ENCODE results near the gene TSEN15.

TSEN15 gene

DNA sequence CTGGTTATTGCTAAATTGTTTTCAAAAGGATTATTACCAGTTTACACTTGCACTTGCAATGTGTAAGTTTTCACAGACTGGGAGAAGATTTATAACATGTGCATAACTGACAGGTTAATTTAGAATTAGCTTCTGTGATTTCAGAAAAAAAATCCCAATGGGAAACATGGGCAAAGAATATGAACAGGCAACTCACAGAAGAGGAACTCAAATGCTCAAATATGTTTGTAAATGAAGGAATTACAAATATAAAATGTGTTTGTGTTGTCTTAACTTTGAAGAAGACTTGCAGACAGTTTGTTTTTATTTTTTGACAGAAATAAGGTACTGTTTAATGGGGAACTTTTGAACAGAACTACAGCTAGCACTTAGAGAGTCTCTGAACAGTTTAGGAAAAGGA lies 8.4 kb downstream of the TSEN15 start:
- no peak overlapping the region for H3K27ac ChIP-seq (ENCODE audit: low read length)
- H3K27me3 ChIP-seq (ENCODE audit: insufficient read depth, low read length), result no peaks in the 10 kb centered on the region
- no peak overlapping the region for H3K9ac ChIP-seq (ENCODE audit: low read depth, low read length)
- 0 out of 2 replicates have a peak, but pooled peaks cover 2% of the 10 kb centered on the region for H3K9me3 ChIP-seq (ENCODE audit: insufficient read depth, low read depth, low read length)
- peaks cover 15% of the 10 kb centered on the region for H3K36me3 ChIP-seq (ENCODE audit: insufficient read depth, low read depth, low read length)
- H3K4me1 ChIP-seq (ENCODE audit: insufficient read depth, low read length), result peaks cover 30% of the 10 kb centered on the region
- H3K4me3 ChIP-seq (ENCODE audit: low read length), result no peak overlapping the region

DNA sequence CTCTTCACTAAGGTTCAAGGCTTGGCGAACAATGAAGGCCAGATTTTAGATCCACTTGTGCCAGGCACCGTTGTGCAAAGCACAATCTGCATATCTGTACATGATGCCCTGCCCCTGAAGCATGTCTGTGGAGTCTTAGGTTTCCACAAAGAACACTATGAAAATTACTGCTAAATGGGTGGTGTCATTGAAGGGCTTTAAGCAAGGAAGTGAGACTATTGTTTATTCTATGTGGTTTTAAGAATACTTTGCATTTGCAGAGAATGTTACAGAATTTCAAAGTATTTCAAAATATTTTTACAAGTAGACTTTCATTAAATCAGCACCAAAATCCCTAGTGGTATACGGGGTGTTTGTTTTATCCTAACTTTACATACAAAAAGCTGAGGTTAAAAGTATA lies 8.8 kb downstream of the TSEN15 start:
- Histone ChIP-seq H3K9ac (ENCODE audit: low read depth, low read length) (no peak overlapping the region), H3K4me1 (ENCODE audit: insufficient read depth, low read length) (peaks cover 30% of the 10 kb centered on the region), H3K36me3 (ENCODE audit: insufficient read depth, low read depth, low read length) (peaks cover 13% of the 10 kb centered on the region), H3K27me3 (ENCODE audit: insufficient read depth, low read length) (no peaks in the 10 kb centered on the region), H3K4me3 (ENCODE audit: low read length) (no peak overlapping the region), H3K27ac (ENCODE audit: low read length) (no peak overlapping the region), H3K9me3 (ENCODE audit: insufficient read depth, low read depth, low read length) (0 out of 2 replicates have a peak, but pooled peaks cover 2% of the 10 kb centered on the region)

DNA sequence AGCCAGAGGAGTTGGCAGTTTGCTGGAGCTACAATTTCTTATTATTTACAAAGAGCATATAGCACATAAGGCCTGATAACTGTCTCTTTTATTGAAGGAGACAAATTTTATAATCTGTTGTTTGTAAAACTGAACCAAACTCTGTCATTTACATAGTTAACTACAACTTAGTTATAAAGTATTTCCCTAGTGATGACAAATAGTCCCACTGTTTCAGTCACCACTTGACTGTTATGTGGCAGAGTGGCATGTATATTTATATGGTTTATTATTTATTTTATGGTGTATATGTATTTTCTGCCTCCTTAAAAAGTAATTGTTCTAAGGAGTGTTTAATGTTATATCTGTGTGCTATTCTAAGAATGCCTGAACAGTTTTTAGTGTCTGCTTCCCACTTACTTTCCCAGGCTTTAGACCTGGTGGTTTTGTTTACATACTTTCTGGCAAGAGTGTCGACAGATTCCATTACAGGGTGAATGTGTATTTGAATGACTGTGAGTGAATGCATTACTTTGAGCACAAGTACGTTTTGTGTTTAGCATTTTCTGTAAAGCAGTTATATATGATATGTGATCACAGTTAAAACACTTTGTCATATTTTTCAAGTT lies 10.0 kb downstream of the TSEN15 start:
- Histone ChIP-seq H3K4me1 (ENCODE audit: insufficient read depth, low read length) (peaks cover 35% of the 10 kb centered on the region), H3K9me3 (ENCODE audit: insufficient read depth, low read depth, low read length) (0 out of 2 replicates have a peak, but pooled peaks cover 2% of the 10 kb centered on the region), H3K4me3 (ENCODE audit: low read length) (no peak overlapping the region), H3K9ac (ENCODE audit: low read depth, low read length) (no peak overlapping the region), H3K27me3 (ENCODE audit: insufficient read depth, low read length) (no peaks in the 10 kb centered on the region), H3K27ac (ENCODE audit: low read length) (no peak overlapping the region), H3K36me3 (ENCODE audit: insufficient read depth, low read depth, low read length) (peaks cover 10% of the 10 kb centered on the region; the same call in 1 of the 2 replicates)

DNA sequence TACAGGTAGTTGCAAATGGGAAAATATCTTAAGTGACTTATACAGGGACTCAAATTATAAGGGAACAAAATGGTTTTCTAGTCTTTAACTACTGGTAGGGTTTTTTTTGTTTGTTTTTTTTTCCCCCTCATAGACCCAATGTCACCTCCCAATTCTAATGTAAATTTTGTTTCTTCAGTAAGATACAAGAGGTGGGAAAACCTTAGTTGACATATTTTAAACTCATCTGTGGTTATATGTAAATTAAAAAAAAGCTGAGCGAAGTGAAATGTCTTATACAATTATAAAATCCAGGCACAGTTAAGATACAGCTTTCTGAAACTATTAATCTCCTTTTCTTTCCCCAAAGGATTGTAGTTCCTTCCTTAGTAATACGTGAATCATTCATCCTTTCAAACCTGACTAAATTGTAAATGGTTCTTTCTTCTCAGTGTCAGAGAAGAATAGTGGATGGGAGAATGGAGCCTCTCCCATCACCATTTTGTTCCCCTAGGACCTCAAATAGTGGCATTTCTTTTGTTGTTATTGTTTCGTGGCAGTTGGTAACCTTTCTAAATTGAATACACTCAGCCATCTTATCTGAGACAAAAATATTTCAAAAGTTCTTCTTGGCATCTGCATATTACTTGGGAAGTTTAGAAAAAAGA lies 11.2 kb downstream of the TSEN15 start:
- no peak overlapping the region for H3K27ac ChIP-seq (ENCODE audit: low read length)
- peaks cover 10% of the 10 kb centered on the region; the same call in 1 of the 2 replicates for H3K36me3 ChIP-seq (ENCODE audit: insufficient read depth, low read depth, low read length)
- H3K9ac ChIP-seq (ENCODE audit: low read depth, low read length), result no peak overlapping the region

DNA sequence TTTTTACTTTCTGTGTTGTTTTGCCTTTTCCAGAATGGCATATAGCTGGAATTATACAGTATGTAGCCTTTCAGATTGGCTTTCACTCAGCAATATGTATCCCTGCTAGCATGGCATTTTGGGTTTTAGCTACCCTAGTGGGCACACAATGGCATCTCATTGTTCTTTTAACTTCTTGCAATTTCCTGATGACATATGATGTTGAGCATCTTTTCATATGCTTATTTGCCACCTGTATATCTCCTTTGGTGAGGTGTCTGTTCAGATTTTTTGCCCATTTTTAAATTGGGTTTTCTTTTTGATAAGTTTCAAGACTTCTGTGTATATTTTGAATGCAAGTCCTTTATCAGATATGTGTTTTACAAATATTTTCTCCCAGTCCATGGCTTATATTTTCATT lies 14.0 kb downstream of the TSEN15 start:
- H3K9me3 ChIP-seq (ENCODE audit: insufficient read depth, low read depth, low read length), result no peaks in the 10 kb centered on the region
- H3K36me3 ChIP-seq (ENCODE audit: insufficient read depth, low read depth, low read length), result no peaks in the 10 kb centered on the region
- H3K4me3 ChIP-seq (ENCODE audit: low read length), result no peak overlapping the region
- H3K9ac ChIP-seq (ENCODE audit: low read depth, low read length), result no peak overlapping the region
- H3K27ac ChIP-seq (ENCODE audit: low read length), result no peak overlapping the region
- no peaks in the 10 kb centered on the region for H3K27me3 ChIP-seq (ENCODE audit: insufficient read depth, low read length)
- peaks cover 47% of the 10 kb centered on the region for H3K4me1 ChIP-seq (ENCODE audit: insufficient read depth, low read length)

More for the DNA sequence above, 11.2 kb downstream of the TSEN15 start:
- H3K9me3 ChIP-seq (ENCODE audit: insufficient read depth, low read depth, low read length), result 0 out of 2 replicates have a peak, but pooled peaks cover 2% of the 10 kb centered on the region
- no peak overlapping the region for H3K4me3 ChIP-seq (ENCODE audit: low read length)
- H3K27me3 ChIP-seq (ENCODE audit: insufficient read depth, low read length), result no peaks in the 10 kb centered on the region
- H3K4me1 ChIP-seq (ENCODE audit: insufficient read depth, low read length), result peaks cover 32% of the 10 kb centered on the region

DNA sequence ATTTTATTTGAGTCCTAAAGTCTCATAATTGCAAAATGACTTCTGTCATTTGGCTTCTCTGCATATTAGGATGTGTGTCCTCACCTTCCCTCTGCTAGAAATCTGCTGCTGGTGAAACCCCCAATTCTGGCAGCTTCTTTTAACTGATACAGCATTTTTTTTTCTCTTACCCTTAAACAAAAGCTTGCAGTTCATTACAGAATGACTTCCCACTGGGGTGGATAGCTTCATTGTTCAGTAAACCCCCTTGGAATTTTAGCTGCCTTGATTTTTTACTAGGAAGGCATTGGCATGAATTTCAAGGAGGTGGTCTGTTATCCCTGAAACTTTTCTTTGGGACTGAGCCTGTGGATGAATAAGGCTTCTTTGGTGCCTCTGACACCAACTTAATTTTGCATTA lies 16.8 kb downstream of the TSEN15 start:
- Histone ChIP-seq H3K9ac (ENCODE audit: low read depth, low read length) (peak overlapping the region; percentile 40; the same call in 1 of the 2 replicates), H3K9me3 (ENCODE audit: insufficient read depth, low read depth, low read length) (no peaks in the 10 kb centered on the region), H3K4me3 (ENCODE audit: low read length) (peak overlapping the region; percentile 35; the same call in 1 of the 2 replicates), H3K36me3 (ENCODE audit: insufficient read depth, low read depth, low read length) (no peaks in the 10 kb centered on the region), H3K27ac (ENCODE audit: low read length) (peak overlapping the region; percentile 29), H3K27me3 (ENCODE audit: insufficient read depth, low read length) (no peaks in the 10 kb centered on the region), H3K4me1 (ENCODE audit: insufficient read depth, low read length) (peaks cover 23% of the 10 kb centered on the region)

DNA sequence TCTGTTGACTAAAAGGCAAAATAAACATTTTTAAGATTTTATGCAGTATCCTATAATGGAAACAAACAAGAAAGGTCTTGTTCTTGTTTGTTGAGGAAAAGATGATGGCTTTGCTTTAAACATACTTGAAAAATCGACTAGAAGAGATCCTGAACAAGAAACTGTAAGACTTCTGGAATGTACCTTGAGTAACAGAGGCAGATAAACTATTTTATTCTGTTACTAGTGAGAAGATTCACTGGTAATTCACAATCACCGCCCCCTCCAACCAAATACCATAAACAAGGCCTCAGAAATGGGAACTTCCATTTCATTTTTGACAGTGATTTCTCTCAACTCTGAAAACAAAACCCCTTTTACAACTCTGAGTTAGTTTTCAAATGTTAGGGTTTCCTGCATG lies 18.1 kb downstream of the TSEN15 start:
- H3K9ac ChIP-seq (ENCODE audit: low read depth, low read length), result no peak overlapping the region
- H3K9me3 ChIP-seq (ENCODE audit: insufficient read depth, low read depth, low read length), result no peaks in the 10 kb centered on the region
- no peaks in the 10 kb centered on the region for H3K27me3 ChIP-seq (ENCODE audit: insufficient read depth, low read length)
- H3K4me1 ChIP-seq (ENCODE audit: insufficient read depth, low read length), result peaks cover 22% of the 10 kb centered on the region
- no peaks in the 10 kb centered on the region for H3K36me3 ChIP-seq (ENCODE audit: insufficient read depth, low read depth, low read length)
- H3K27ac ChIP-seq (ENCODE audit: low read length), result no peak overlapping the region
- H3K4me3 ChIP-seq (ENCODE audit: low read length), result no peak overlapping the region

DNA sequence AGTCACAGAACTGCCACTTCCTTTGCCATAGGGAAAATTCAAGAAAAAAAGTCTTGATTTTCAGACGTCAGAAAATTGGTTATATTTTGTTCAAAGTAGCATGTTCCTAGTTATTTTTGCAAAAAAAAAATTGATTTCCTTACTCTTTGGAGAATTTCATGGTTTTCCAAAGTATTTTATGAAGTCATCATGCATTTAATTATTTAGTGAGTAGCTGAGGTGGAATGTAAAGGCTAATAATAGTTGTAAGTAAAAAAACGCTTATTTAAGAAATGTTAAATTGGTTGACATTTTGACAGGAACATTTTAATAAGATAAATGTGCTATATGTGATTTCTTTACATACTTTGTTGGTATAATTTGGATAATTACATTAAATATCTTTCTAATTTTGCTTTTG lies 20.8 kb downstream of the TSEN15 start:
- H3K4me3 ChIP-seq (ENCODE audit: low read length), result no peak overlapping the region
- no peaks in the 10 kb centered on the region for H3K9me3 ChIP-seq (ENCODE audit: insufficient read depth, low read depth, low read length)
- no peaks in the 10 kb centered on the region for H3K36me3 ChIP-seq (ENCODE audit: insufficient read depth, low read depth, low read length)
- H3K27ac ChIP-seq (ENCODE audit: low read length), result no peak overlapping the region
- H3K4me1 ChIP-seq (ENCODE audit: insufficient read depth, low read length), result peaks cover 17% of the 10 kb centered on the region
- no peak overlapping the region for H3K9ac ChIP-seq (ENCODE audit: low read depth, low read length)
- H3K27me3 ChIP-seq (ENCODE audit: insufficient read depth, low read length), result no peaks in the 10 kb centered on the region

DNA sequence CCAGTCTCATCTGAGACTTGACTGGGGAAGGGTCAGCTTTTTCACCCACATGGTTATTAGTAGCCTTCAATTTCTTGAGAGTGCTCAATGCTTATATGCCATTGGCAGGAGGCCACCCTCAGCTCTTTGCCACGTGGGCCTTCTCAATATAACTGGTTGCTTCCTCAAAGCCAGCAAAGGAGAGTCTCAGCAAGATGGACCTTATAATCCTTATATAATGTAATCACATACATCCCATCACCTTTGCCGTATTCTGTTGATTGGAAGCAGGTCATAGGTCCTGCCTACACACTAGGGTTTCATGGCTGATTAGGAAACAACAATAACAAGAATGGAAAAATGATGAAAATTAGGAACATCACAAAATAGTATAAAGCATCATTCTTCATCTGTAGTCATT lies 22.9 kb downstream of the TSEN15 start:
- Histone ChIP-seq H3K9me3 (ENCODE audit: insufficient read depth, low read depth, low read length) (no peaks in the 10 kb centered on the region), H3K36me3 (ENCODE audit: insufficient read depth, low read depth, low read length) (no peaks in the 10 kb centered on the region), H3K4me3 (ENCODE audit: low read length) (no peak overlapping the region), H3K9ac (ENCODE audit: low read depth, low read length) (no peak overlapping the region), H3K27me3 (ENCODE audit: insufficient read depth, low read length) (no peaks in the 10 kb centered on the region), H3K4me1 (ENCODE audit: insufficient read depth, low read length) (peaks cover 4% of the 10 kb centered on the region; the same call in 1 of the 2 replicates), H3K27ac (ENCODE audit: low read length) (no peak overlapping the region)

DNA sequence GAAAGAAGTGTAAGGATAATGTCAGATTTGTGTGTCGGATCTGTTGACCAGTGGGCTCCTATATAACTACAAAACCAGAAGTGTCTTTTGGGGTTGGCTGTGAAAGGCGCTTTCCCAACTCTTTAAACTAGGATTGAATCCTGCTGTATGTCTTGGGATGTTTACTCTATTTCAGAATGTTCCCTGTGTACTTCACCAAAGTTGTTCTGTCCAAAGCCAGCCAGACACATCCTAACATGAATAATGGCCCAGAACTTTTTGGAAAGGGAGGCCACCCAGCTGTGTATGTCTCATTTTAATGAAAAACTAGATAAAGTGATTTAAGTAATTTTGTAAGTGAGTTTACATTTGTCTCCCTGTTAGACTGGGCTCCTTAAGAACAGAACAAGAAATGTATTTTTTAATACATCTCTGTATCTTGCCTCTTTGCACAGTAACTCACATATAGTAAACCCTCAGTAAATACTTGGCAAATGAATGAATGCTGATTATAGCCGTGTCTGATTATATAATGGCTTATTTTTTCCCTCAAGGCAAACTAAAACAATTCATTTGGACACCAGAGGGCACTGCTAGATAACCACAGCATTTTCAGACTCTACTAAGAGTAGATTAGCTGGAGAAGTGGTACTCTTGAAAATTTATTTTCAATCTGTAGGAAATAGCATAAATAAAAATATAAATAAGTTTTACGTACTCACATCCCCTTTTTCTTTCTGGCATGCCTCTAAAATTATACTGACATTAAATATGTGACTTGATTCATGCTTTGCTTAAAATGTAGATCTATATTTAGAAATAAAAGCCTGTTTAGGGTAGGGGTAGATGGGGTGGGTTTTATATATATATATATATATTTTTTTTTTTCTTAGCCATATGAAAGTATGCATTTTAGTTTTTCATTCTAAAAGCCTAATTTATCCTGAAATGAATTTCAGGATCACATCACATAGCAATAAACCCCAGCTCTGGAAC lies 23.8 kb downstream of the TSEN15 start:
- Histone ChIP-seq H3K27me3 (ENCODE audit: insufficient read depth, low read length) (no peaks in the 10 kb centered on the region), H3K27ac (ENCODE audit: low read length) (no peak overlapping the region), H3K9ac (ENCODE audit: low read depth, low read length) (no peak overlapping the region), H3K4me1 (ENCODE audit: insufficient read depth, low read length) (no peaks in the 10 kb centered on the region), H3K9me3 (ENCODE audit: insufficient read depth, low read depth, low read length) (no peaks in the 10 kb centered on the region), H3K36me3 (ENCODE audit: insufficient read depth, low read depth, low read length) (no peaks in the 10 kb centered on the region), H3K4me3 (ENCODE audit: low read length) (no peak overlapping the region)

DNA sequence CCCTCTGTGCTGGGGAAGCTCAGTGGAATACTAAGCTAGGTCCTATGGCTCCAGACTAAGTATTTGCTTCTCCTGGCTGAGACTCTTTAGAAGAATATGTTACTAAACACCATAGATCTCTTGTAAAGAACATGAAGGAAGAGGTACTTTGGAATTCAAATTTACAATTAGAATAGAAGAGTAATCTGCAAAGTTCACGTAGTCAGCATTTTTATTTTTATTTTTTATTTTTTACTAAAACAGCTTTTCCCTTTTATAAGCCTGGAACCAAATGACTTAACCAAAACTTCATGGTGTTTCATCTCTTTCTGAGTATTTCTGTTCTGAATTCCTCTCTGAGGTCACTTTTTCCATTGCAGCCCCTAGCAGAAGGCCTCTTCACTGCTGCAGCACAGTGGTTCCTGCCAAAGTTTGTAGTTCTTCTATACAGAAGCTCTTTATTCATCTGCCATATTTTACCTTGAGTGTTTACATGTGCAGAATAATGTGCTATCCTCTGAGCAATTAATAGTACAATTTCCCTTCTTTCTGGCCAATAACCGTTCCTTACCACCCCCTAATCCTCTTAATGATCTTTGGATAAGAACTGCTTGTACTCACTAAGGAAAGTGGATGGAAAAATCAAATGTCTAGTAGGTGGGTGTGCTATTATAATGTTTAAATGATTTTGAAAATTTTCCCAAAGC lies 27.2 kb downstream of the TSEN15 start:
- H3K9ac ChIP-seq (ENCODE audit: low read depth, low read length), result no peak overlapping the region
- H3K4me1 ChIP-seq (ENCODE audit: insufficient read depth, low read length), result no peaks in the 10 kb centered on the region
- H3K9me3 ChIP-seq (ENCODE audit: insufficient read depth, low read depth, low read length), result no peaks in the 10 kb centered on the region
- H3K4me3 ChIP-seq (ENCODE audit: low read length), result no peak overlapping the region
- H3K27me3 ChIP-seq (ENCODE audit: insufficient read depth, low read length), result no peaks in the 10 kb centered on the region
- no peaks in the 10 kb centered on the region for H3K36me3 ChIP-seq (ENCODE audit: insufficient read depth, low read depth, low read length)
- H3K27ac ChIP-seq (ENCODE audit: low read length), result no peak overlapping the region
